Prostate gland (tissue), 2 donors: ENCODE results near the gene CHCHD6.

Source experiments
- CTCF ChIP-seq, 4 experiments: fragments of 200-600 bp in 2 of 4; fragments of 450-650 bp in 2 of 4; sonication (generic) in 2 of 4; IDR thresholded peaks; 1 replicate in 3 of 4; 2 replicates in 1 of 4; pipeline ENCODE4 v1.5.1; 2016 to 2019; ENCODE audit warnings: antibody characterized with exemption in 4 of 4, mild to moderate bottlenecking in 2 of 4, moderate library complexity in 2 of 4
- POLR2A ChIP-seq: fragments of 450-650 bp; IDR thresholded peaks from one replicate; pipeline ENCODE4 v1.6.1; 2016; ENCODE audit warnings: antibody characterized with exemption, mild to moderate bottlenecking

- TF ChIP-seq CTCF (IDR thresholded peaks at IDR 0.05) (no peak), POLR2A (no peak)
Measured at GRCh38 chr3:126760541-126760940, 56.5 kb downstream of the CHCHD6 start.
